Measurements from ENCODE around the gene CSMD2.

CSMD2 gene

DNA sequence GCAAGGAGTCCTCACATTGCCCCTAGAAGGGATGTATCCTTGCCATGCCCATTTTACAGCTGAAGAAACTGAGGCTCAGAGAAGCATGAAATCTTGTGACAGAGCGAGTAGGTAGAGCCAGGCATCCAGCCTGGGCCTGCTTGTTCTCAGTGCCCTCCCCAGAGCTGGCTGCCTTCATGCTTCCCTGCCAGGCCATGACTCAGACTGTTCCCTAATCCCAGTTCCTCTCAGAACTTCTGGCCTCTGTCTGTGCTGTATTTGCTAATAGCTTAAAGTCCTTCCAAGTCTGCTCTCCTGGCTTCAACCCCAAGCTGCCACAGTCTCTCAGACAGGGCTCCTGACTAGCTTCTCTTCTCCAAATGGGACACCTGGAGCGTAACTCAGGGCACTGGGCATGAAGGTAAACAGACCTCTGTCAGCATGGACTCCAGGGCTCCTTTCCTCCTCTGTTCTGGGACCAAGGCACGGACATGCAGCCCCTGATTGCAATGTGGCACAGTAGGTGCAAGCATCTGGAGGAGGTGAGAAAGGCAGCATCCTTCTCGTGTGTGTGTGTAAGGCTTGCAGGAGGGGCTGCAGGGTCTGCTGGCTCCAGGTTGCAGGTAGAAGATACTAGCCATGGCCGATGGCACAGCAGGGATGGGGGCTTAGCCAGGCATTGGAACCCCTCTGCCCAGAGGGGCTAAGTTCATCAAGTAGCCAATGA, 178.5 kb downstream of the CSMD2 start:
- TF ChIP-seq, protein P1, sequence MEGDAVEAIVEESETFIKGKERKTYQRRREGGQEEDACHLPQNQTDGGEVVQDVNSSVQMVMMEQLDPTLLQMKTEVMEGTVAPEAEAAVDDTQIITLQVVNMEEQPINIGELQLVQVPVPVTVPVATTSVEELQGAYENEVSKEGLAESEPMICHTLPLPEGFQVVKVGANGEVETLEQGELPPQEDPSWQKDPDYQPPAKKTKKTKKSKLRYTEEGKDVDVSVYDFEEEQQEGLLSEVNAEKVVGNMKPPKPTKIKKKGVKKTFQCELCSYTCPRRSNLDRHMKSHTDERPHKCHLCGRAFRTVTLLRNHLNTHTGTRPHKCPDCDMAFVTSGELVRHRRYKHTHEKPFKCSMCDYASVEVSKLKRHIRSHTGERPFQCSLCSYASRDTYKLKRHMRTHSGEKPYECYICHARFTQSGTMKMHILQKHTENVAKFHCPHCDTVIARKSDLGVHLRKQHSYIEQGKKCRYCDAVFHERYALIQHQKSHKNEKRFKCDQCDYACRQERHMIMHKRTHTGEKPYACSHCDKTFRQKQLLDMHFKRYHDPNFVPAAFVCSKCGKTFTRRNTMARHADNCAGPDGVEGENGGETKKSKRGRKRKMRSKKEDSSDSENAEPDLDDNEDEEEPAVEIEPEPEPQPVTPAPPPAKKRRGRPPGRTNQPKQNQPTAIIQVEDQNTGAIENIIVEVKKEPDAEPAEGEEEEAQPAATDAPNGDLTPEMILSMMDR (IDR thresholded peaks at IDR 0.05; ENCODE audit: low read depth, low read length) = no peak
- H3K4me3 ChIP-seq (ENCODE audit: low read depth, low read length) = no peak overlapping the region

DNA sequence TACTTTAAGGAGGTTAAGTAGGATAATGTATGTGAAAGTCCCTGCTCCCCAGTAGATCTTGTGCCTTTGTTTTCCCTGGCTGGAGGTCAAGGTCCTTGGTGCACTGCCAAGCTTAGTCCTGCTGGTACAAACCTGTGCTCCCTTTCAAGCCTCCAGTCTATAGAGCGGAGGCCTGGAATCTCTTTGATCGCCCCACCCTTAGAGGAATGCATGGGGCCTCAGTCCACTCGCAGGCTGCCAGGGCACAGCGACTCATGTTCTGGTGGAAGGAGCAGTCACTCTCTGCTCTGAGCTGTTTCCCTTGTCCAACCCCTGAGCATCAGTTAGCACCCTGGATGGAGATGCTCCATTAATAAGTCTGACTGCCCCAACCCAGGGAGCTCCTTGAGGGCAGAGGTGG, 179.4 kb downstream of the CSMD2 start:
- no peak overlapping the region for H3K4me3 ChIP-seq (ENCODE audit: low read depth, low read length)
- TF ChIP-seq, protein P1 (IDR thresholded peaks at IDR 0.05; ENCODE audit: low read depth, low read length) = no peak

DNA sequence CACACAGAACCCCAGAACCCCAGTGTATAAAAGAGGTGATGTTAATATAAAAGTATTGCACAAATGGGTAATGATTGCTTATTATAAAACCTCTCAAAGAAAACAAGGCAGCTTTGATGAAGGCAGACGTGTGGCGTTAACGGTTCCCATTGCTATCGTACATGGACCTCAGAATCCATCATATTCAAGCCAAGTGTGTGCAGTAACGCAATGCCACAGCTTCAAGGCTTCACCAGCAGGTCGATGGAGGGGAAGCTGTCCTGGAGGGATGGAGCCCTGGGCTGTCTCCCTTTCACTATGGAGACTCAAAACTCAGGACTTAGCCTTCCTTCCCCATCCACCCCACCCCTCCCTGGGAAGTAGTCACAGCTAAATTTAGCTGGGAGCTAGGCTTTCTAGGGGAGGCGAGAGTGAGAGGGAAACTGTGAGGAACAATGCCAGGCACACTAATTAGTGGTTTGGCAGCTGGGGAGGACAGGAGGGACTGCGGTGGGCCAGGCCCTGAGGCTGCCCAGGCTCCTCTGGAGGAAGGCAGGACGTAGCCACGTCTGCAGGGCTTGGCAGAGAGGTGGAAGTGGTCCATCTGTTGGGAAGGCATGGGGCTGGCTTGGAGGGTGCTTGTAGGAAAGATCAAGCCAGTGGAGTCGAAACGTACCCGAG, 180.0 kb downstream of the CSMD2 start:
- TF ChIP-seq, protein P1 (IDR thresholded peaks at IDR 0.05; ENCODE audit: low read depth, low read length) = no peak
- H3K4me3 ChIP-seq (ENCODE audit: low read depth, low read length) = no peak overlapping the region

DNA sequence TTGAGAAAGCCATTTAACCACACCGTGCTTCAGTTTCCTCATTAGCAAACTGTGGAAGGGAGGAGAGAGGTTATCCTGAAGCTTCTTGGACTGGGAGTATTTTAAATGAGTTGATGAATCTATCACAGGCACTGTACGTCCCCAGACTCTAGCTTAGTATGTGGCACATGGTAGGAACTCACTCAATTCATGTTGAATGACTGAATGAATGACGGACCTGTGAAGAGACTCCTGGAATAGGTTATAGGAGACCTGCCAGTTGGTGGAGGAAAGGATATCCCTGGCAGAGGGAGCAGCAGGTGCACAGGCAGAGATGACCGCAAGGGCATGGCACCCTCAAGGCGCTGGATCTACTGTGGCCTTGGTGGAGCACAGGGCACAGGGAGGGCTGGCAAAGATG, 182.6 kb downstream of the CSMD2 start:
- TF ChIP-seq, protein P1 (IDR thresholded peaks at IDR 0.05; ENCODE audit: low read depth, low read length) = no peak
- no peak overlapping the region for H3K4me3 ChIP-seq (ENCODE audit: low read depth, low read length)

DNA sequence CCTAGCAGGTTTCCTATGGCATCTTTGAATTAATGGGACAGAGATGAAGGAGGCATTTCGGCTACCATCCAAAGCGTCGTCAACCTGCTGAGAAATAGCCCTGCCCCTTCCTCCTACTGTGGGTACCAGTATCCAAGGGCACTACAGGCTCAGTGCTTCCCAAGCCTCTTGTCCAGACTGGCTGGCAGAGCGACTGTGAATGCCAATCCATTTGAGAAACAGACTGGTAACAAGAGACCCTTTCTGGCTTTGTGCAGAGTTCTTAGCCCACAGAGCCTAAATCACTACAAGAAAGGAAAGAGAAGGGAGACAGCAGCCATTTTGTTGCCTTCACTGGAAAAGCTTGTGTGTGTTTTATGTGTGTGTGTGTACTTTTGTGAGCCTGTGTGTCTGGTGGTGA, 185.7 kb downstream of the CSMD2 start:
- H3K4me3 ChIP-seq (ENCODE audit: low read depth, low read length) = no peak overlapping the region
- TF ChIP-seq, protein P1 (IDR thresholded peaks at IDR 0.05; ENCODE audit: low read depth, low read length) = no peak

DNA sequence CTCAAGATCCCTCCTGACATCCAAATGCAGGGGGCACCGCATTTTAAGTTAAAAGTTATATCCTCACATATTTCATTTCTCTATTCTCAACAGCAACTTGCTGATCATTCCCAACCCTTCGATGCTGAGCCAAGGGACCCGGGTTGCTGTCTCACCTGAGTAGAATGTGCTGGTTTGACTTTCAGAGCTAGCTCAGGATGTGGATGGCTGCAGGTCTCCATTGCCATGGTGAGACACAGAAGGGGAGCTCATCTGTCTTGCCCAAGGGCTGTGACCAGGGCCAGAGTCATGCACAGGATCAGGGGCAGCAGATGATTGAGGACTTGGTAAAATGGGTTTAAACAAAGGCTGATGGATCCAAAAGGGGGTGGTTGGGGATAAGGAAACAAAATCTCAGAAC, 189.1 kb downstream of the CSMD2 start:
- TF ChIP-seq, protein P1 (IDR thresholded peaks at IDR 0.05; ENCODE audit: low read depth, low read length) = no peak
- no peak overlapping the region for H3K4me3 ChIP-seq (ENCODE audit: low read depth, low read length)

DNA sequence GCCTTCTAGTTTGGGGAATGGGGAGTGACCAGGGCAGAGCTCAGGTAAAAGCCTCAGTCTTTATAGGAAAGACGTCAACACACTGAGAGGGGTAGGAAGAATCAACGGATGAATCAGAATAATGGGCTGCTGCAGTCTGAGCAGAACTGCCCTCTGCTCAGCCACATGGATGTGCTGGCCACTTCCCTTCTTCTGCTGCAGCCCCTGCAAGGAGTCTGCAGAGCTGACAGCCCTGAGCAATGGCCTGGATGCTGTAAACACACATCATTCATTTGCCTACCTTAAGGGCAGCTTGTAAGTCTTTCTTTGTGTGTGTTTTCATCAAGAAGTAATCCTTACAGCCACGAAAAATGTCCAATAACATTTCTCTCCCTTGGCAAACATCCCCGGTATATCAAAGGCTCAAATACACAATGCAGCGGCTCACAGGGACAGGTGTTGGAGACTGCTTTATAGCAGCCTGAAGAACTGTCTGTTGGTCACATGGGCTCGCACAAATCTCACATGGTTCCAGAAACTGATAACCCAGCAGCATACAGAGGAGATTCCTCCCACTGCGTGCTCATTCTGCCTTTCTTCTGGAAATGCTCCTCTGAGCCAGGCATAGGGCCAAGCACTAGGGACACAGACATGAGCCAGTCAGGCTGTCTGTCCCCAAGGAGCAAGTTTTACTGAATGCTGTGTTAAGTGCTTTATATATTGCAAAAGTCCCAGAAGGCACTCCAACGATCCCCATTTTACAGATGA, 191.1 kb downstream of the CSMD2 start:
- no peak overlapping the region for H3K4me3 ChIP-seq (ENCODE audit: low read depth, low read length)
- TF ChIP-seq, protein P1 (IDR thresholded peaks at IDR 0.05; ENCODE audit: low read depth, low read length) = no peak

Measured in WI38 (cell line).